ENCODE measurements around the gene GPLD1. TPM values are rescaled to one million over a fixed set of nuclear protein-coding genes. Genes with fewer than 3 reads are reported as not detected.
"Not testable (repeated sequence)": the region's sequence is repeated elsewhere in the genome, so short reads cannot be mapped to it uniquely, and the experiment has no call there.

The GPLD1 gene
- total RNA-seq, 2 donors from 2014 or later: 3.1 to 13.0 TPM

DNA sequence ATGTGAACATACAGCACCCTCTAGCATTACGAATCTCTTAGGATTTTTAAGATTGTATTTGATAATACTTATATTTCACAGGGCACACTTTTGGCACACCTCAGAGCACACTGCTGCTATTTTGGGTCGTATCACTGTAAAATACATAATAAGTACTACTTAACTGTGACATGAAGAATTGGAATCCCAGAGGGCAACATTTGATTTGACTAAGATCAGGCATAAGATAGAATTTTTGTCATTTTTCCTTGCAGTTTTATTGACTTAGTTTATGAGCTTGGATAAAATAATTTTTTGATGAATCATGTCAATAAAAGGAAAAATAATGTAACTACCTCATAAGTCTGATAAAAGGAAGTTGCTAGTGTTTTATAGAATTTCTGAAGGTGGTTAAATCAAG lies 64.3 kb downstream of the GPLD1 start:
- Histone ChIP-seq H3K27me3 (replicated peaks; ENCODE audit: insufficient read depth) (no peaks in the 10 kb centered on the region), H3K36me3 (peaks cover 0 to 2% of the 10 kb centered on the region in 2 donors), H3K4me1 (replicated peaks) (no peaks in the 10 kb centered on the region), H3K9me3 (no peaks in the 10 kb centered on the region), H3K4me3 (no peak overlapping the region), H3K27ac (no peak overlapping the region)
- DNase-seq (ENCODE audit: low spot score): no peak
- intact Hi-C loops (cut with DNase I): no loop called here
- 67% methylated on average over 2 of the region's 2 CpGs for WGBS
- no peak for TF ChIP-seq POLR2AphosphoS5 (IDR thresholded peaks at IDR 0.05)
- TF ChIP-seq, protein P1, sequence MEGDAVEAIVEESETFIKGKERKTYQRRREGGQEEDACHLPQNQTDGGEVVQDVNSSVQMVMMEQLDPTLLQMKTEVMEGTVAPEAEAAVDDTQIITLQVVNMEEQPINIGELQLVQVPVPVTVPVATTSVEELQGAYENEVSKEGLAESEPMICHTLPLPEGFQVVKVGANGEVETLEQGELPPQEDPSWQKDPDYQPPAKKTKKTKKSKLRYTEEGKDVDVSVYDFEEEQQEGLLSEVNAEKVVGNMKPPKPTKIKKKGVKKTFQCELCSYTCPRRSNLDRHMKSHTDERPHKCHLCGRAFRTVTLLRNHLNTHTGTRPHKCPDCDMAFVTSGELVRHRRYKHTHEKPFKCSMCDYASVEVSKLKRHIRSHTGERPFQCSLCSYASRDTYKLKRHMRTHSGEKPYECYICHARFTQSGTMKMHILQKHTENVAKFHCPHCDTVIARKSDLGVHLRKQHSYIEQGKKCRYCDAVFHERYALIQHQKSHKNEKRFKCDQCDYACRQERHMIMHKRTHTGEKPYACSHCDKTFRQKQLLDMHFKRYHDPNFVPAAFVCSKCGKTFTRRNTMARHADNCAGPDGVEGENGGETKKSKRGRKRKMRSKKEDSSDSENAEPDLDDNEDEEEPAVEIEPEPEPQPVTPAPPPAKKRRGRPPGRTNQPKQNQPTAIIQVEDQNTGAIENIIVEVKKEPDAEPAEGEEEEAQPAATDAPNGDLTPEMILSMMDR (IDR thresholded peaks at IDR 0.05): no peak
- TF ChIP-seq POLR2A (IDR thresholded peaks at IDR 0.05): no peak

DNA sequence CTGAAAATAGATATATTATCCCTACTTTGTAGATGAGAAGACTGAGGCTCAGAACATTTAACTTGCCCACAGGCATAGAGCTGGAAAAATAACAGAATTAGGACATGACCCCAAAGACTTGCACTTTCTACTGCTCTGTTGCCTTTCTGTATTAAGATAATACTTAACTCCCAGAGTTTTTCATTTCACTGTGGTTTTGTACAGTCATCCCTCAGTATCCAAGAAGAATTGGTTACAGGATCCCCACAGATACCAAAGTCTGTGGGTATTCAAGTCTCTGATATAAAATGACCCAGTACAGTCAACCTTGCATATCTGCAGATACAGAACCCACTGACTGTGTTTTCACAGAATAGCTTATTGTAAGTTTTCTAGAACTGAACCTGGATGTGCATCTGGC lies 69.9 kb downstream of the GPLD1 start:
- Histone ChIP-seq H3K4me1 (replicated peaks) (no peaks in the 10 kb centered on the region), H3K9me3 (no peaks in the 10 kb centered on the region), H3K4me3 (no peak overlapping the region), H3K27ac (no peak overlapping the region), H3K36me3 (peaks cover 0 to 12% of the 10 kb centered on the region in 2 donors), H3K27me3 (replicated peaks; ENCODE audit: insufficient read depth) (no peaks in the 10 kb centered on the region)
- TF ChIP-seq POLR2A (IDR thresholded peaks at IDR 0.05): no peak
- TF ChIP-seq POLR2AphosphoS5 (IDR thresholded peaks at IDR 0.05): no peak
- TF ChIP-seq, protein P1 (IDR thresholded peaks at IDR 0.05): no peak
- no peak for DNase-seq (ENCODE audit: low spot score)
- intact Hi-C loops (cut with DNase I): no loop called here

DNA sequence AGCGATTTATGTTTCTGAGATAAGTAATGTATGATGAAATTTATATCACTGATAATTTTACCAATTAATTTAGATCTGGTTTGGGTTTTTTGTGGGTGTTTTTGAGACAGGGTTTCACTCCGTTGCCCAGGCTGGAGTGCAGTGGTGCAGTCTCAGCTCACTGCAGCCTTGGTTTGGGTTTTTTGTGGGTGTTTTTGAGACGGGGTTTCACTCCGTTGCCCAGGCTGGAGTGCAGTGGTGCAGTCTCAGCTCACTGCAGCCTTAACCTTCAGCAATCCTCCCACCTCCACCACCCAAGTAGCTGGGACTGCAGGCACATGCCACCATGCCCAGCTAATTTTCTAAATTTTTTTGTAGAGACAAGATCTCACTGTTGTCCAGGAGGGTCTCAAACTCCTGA lies 73.6 kb downstream of the GPLD1 start:
- intact Hi-C loops (cut with DNase I): no loop called here
- Histone ChIP-seq H3K27ac (no peak overlapping the region), H3K27me3 (replicated peaks; ENCODE audit: insufficient read depth) (no peaks in the 10 kb centered on the region), H3K4me3 (no peak overlapping the region), H3K4me1 (replicated peaks) (no peaks in the 10 kb centered on the region), H3K9me3 (no peaks in the 10 kb centered on the region), H3K36me3 (peaks cover 0 to 11% of the 10 kb centered on the region in 2 donors)
- TF ChIP-seq POLR2A (IDR thresholded peaks at IDR 0.05) (no peak), POLR2AphosphoS5 (IDR thresholded peaks at IDR 0.05) (no peak)
- TF ChIP-seq, protein P1 (IDR thresholded peaks at IDR 0.05): no peak
- WGBS: 89% methylated on average over 4 of the region's 4 CpGs
- no peak for DNase-seq (ENCODE audit: low spot score)

DNA sequence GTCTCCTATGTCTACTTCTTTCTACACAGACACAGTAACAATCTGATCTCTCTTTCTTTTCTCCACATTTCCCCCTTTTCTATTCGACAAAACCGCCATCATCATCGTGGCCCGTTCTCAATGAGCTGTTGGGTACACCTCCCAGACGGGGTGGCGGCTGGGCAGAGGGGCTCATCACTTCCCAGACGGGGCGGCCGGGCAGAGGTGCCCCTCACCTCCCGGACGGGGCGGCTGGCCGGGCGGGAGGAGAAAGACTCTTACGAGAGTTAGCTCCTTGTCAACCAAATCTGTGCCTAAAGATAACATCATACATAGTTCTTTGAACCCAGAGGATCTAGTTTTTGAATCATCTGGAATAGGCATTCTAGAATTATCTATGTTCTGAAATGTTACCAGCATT lies 74.8 kb downstream of the GPLD1 start:
- H3K27me3 ChIP-seq (replicated peaks; ENCODE audit: insufficient read depth); intact Hi-C loops (cut with DNase I); H3K4me3 ChIP-seq; H3K4me1 ChIP-seq (replicated peaks); H3K9me3 ChIP-seq; DNase-seq (ENCODE audit: low spot score); H3K27ac ChIP-seq; H3K36me3 ChIP-seq: not testable (repeated sequence)
- 93% methylated on average over 15 of the region's 15 CpGs for WGBS

DNA sequence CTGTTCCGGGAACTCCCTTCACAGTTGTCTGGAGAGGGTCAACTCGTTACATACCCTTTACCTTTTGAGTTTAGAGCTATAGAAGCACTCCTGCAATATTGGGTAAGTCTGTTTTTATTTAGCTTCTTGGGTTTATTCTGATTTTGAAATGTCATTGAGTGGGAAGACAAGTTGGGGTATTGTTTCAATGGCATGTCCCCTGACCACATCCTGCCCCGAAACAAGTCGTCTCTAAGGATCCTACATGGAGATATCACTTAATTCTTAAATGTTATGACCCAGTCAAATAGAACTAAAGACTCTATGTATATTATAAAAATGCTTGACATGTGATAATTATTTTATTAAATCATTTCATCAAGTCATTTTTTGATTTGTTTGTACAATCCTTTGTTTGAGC lies 77.1 kb downstream of the GPLD1 start:
- Histone ChIP-seq H3K27me3 (replicated peaks; ENCODE audit: insufficient read depth) (no peaks in the 10 kb centered on the region), H3K36me3 (no peaks in the 10 kb centered on the region), H3K4me1 (replicated peaks) (no peaks in the 10 kb centered on the region), H3K4me3 (no peak overlapping the region), H3K9me3 (no peaks in the 10 kb centered on the region), H3K27ac (no peak overlapping the region)
- no peak for DNase-seq (ENCODE audit: low spot score)
- intact Hi-C loops (cut with DNase I): no loop called here
- WGBS: 91% methylated on average over 4 of the region's 4 CpGs
- TF ChIP-seq POLR2AphosphoS5 (IDR thresholded peaks at IDR 0.05) (no peak), POLR2A (IDR thresholded peaks at IDR 0.05) (no peak)
- TF ChIP-seq, protein P1 (IDR thresholded peaks at IDR 0.05): no peak
